ENCODE data around the gene SLC32A1. TPM values are rescaled to one million over a fixed set of nuclear protein-coding genes. Genes with fewer than 3 reads are reported as not detected.

Gene SLC32A1
- total RNA-seq, 2 experiments from 2014 or later, result not detected

GRCh38 chr20:38735172-38735571 lies 10.9 kb downstream of the SLC32A1 start:
- TF ChIP-seq, protein P1, sequence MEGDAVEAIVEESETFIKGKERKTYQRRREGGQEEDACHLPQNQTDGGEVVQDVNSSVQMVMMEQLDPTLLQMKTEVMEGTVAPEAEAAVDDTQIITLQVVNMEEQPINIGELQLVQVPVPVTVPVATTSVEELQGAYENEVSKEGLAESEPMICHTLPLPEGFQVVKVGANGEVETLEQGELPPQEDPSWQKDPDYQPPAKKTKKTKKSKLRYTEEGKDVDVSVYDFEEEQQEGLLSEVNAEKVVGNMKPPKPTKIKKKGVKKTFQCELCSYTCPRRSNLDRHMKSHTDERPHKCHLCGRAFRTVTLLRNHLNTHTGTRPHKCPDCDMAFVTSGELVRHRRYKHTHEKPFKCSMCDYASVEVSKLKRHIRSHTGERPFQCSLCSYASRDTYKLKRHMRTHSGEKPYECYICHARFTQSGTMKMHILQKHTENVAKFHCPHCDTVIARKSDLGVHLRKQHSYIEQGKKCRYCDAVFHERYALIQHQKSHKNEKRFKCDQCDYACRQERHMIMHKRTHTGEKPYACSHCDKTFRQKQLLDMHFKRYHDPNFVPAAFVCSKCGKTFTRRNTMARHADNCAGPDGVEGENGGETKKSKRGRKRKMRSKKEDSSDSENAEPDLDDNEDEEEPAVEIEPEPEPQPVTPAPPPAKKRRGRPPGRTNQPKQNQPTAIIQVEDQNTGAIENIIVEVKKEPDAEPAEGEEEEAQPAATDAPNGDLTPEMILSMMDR (IDR thresholded peaks at IDR 0.05), result no peak
- peaks cover 0 to 8% of the 10 kb centered on the region in 2 experiments for H3K9me3 ChIP-seq (ENCODE audit: control insufficient read depth in 1 of 2, insufficient read depth in 1 of 2, low read length in 2 of 2)
- H3K27me3 Mint-ChIP-seq, result peaks cover 88% of the 10 kb centered on the region
- peaks cover 18% of the 10 kb centered on the region for H3K4me1 Mint-ChIP-seq (ENCODE audit: low read depth)
- ATAC-seq (ENCODE audit: poor library complexity) (no peak), DNase-seq (no peak)
- no peaks in the 10 kb centered on the region for H3K36me3 Mint-ChIP-seq (ENCODE audit: low read depth)
- H3K9me3 Mint-ChIP-seq, result no peaks in the 10 kb centered on the region
- H3K4me3 Mint-ChIP-seq, result no peak overlapping the region
- no peak overlapping the region for H3K27ac ChIP-seq (ENCODE audit: low read depth in 1 of 2, low read length in 2 of 2)
- intact Hi-C loops (cut with DNase I, micrococcal nuclease), result no loop called here
- H3K27ac Mint-ChIP-seq, result no peak overlapping the region
- H3K4me3 ChIP-seq (ENCODE audit: low read length), result no peak overlapping the region
- peaks cover 56 to 57% of the 10 kb centered on the region in 2 experiments for H3K27me3 ChIP-seq (ENCODE audit: control insufficient read depth in 1 of 2, insufficient read depth in 2 of 2, low read length in 2 of 2)
- ChIA-PET CTCF (no interaction called here), POLR2A (no interaction called here)
- peaks cover 18% of the 10 kb centered on the region for H3K4me1 ChIP-seq (ENCODE audit: insufficient read depth, low read length)
- H3K36me3 ChIP-seq (ENCODE audit: insufficient read depth, low read length), result no peaks in the 10 kb centered on the region

GRCh38 chr20:38737887-38738286 lies 13.6 kb downstream of the SLC32A1 start:
- H3K27me3 ChIP-seq (ENCODE audit: control insufficient read depth in 1 of 2, insufficient read depth in 2 of 2, low read length in 2 of 2), result peaks cover 36 to 50% of the 10 kb centered on the region in 2 experiments
- no peaks in the 10 kb centered on the region for H3K36me3 ChIP-seq (ENCODE audit: insufficient read depth, low read length)
- ChIA-PET POLR2A (no interaction called here), CTCF (no interaction called here)
- no peaks in the 10 kb centered on the region for H3K9me3 ChIP-seq (ENCODE audit: control insufficient read depth in 1 of 2, insufficient read depth in 1 of 2, low read length in 2 of 2)
- TF ChIP-seq, protein P1 (IDR thresholded peaks at IDR 0.05), result no peak
- H3K27ac ChIP-seq (ENCODE audit: low read depth in 1 of 2, low read length in 2 of 2), result no peak overlapping the region
- H3K4me1 ChIP-seq (ENCODE audit: insufficient read depth, low read length), result no peaks in the 10 kb centered on the region
- H3K36me3 Mint-ChIP-seq (ENCODE audit: low read depth), result no peaks in the 10 kb centered on the region
- no peak overlapping the region for H3K4me3 Mint-ChIP-seq
- ATAC-seq (ENCODE audit: poor library complexity) (no peak), DNase-seq (no peak)
- peaks cover 88% of the 10 kb centered on the region for H3K27me3 Mint-ChIP-seq
- intact Hi-C loops (cut with DNase I, micrococcal nuclease), result no loop called here
- H3K4me1 Mint-ChIP-seq (ENCODE audit: low read depth), result no peaks in the 10 kb centered on the region
- no peak overlapping the region for H3K4me3 ChIP-seq (ENCODE audit: low read length)
- H3K27ac Mint-ChIP-seq, result no peak overlapping the region
- H3K9me3 Mint-ChIP-seq, result no peaks in the 10 kb centered on the region

DNA sequence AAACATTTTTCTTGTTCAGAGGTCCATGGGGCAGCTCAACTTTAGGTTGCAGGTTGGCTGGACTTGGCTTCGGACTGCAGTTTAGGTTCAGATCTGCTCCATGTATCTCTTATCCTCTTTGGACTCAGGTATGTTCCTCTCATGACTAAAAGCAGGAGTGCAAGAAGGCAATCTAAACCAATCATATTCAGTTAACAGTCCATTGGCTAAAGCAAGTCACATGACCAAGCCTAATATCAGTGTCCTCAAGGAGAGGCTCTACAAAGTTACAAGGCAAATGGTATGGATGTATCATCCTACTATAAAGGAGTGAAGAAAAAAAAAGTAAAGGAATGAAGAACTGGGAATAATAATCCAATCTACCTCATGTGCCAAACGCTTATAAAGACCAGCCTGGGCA lies 21.5 kb downstream of the SLC32A1 start:
- Histone ChIP-seq H3K27ac (ENCODE audit: low read depth in 1 of 2, low read length in 2 of 2) (no peak overlapping the region), H3K9me3 (ENCODE audit: control insufficient read depth in 1 of 2, insufficient read depth in 1 of 2, low read length in 2 of 2) (no peaks in the 10 kb centered on the region), H3K4me3 (ENCODE audit: low read length) (no peak overlapping the region), H3K27me3 (ENCODE audit: control insufficient read depth in 1 of 2, insufficient read depth in 2 of 2, low read length in 2 of 2) (peaks cover 3 to 10% of the 10 kb centered on the region in 2 experiments), H3K4me1 (ENCODE audit: insufficient read depth, low read length) (peaks cover 16% of the 10 kb centered on the region), H3K36me3 (ENCODE audit: insufficient read depth, low read length) (peaks cover 4% of the 10 kb centered on the region)
- Mint-ChIP-seq H3K27me3 (peaks cover 26% of the 10 kb centered on the region), H3K4me1 (ENCODE audit: low read depth) (peaks cover 19% of the 10 kb centered on the region), H3K27ac (no peak overlapping the region), H3K36me3 (ENCODE audit: low read depth) (peaks cover 18% of the 10 kb centered on the region), H3K4me3 (no peak overlapping the region), H3K9me3 (no peaks in the 10 kb centered on the region)
- intact Hi-C loops (cut with DNase I, micrococcal nuclease), result loop anchor here (2.0 to 10.0 kb wide), 7 partner anchors 15 to 711 kb away; partner anchors contain the start of genes DHX35 (in 2 of the 2), RALGAPB (in 1 of the 2), RPRD1B (in 1 of the 2) and SNHG17 (in 1 of the 2)
- CTCF ChIA-PET, result no interaction called here
- DNase-seq (no peak), ATAC-seq (ENCODE audit: poor library complexity) (no peak)
- TF ChIP-seq, protein P1 (IDR thresholded peaks at IDR 0.05), result no peak
- POLR2A ChIA-PET, result no interaction called here

Measured in CD4-positive, alpha-beta T cell (primary cell).